T-helper 9 cell (primary cell): ENCODE results near the gene RIMBP2.
"Not testable (repeated sequence)": the region's sequence is repeated elsewhere in the genome, so short reads cannot be mapped to it uniquely, and the experiment has no call there.

Source experiments
- DNase-seq: peaks from one replicate; pipeline ENCODE4 v3.0.0-alpha.2; 2020

Gene RIMBP2

GRCh38 chr12:130650131-130650530 is 66.0 kb downstream of the RIMBP2 start:
- DNase-seq = no peak

- no peak for DNase-seq
These were observed 66.7 kb downstream of the RIMBP2 start for GRCh38 chr12:130649101-130650045.

- DNase-seq = no peak
These were observed 68.3 kb downstream of the RIMBP2 start for GRCh38 chr12:130647814-130648213.

- no peak for DNase-seq
These were observed 69.3 kb downstream of the RIMBP2 start for GRCh38 chr12:130646716-130647370.

- not testable (repeated sequence) for DNase-seq
These were observed 69.9 kb downstream of the RIMBP2 start for GRCh38 chr12:130646191-130646590.

GRCh38 chr12:130645751-130646150 is 70.3 kb downstream of the RIMBP2 start:
- DNase-seq = no peak

GRCh38 chr12:130644566-130644965 is 71.5 kb downstream of the RIMBP2 start:
- DNase-seq = no peak

GRCh38 chr12:130644146-130644545 is 72.0 kb downstream of the RIMBP2 start:
- DNase-seq = no peak

- DNase-seq = no peak
These were observed 73.2 kb downstream of the RIMBP2 start for GRCh38 chr12:130642856-130643255.

- no peak for DNase-seq
These were observed 74.4 kb downstream of the RIMBP2 start for GRCh38 chr12:130641533-130642184.

- no peak for DNase-seq
These were observed 75.2 kb downstream of the RIMBP2 start for GRCh38 chr12:130640901-130641300.

GRCh38 chr12:130640496-130640895 is 75.6 kb downstream of the RIMBP2 start:
- no peak for DNase-seq

GRCh38 chr12:130639476-130640424 is 76.3 kb downstream of the RIMBP2 start:
- DNase-seq = no peak

GRCh38 chr12:130636370-130636769 is 79.7 kb downstream of the RIMBP2 start:
- DNase-seq = no peak

GRCh38 chr12:130634866-130635265 is 81.2 kb downstream of the RIMBP2 start:
- no peak for DNase-seq

- no peak for DNase-seq
These were observed 82.3 kb downstream of the RIMBP2 start for GRCh38 chr12:130633771-130634170.

GRCh38 chr12:130632642-130633041 is 83.5 kb downstream of the RIMBP2 start:
- DNase-seq = no peak

- no peak for DNase-seq
These were observed 87.8 kb downstream of the RIMBP2 start for GRCh38 chr12:130628304-130628703.

- DNase-seq = no peak
These were observed 88.9 kb downstream of the RIMBP2 start for GRCh38 chr12:130627175-130627574.

GRCh38 chr12:130626601-130627000 is 89.5 kb downstream of the RIMBP2 start:
- no peak for DNase-seq

GRCh38 chr12:130625201-130625600 is 90.9 kb downstream of the RIMBP2 start:
- no peak for DNase-seq

- DNase-seq = no peak
These were observed 93.3 kb downstream of the RIMBP2 start for GRCh38 chr12:130622803-130623202.
